Lower lobe of right lung (tissue), 2 donors: ENCODE measurements around the gene LMO1. TPM values are rescaled to one million over a fixed set of nuclear protein-coding genes. Genes with fewer than 3 reads are reported as not detected.

Source experiments
- ATAC-seq, 2 donors: fragments of 200-7000 bp; cut with Tn5 transposase; one replicate each; pipeline ENCODE4 v1.9.1; 2020 to 2022; ENCODE audit warnings: mild to moderate bottlenecking in 2 of 2, moderate library complexity in 2 of 2
- DNase-seq: peaks from one replicate; pipeline ENCODE4 v3.0.0-alpha.2; 2020
- H3K27ac ChIP-seq: fragments of 200-600 bp; one replicate; pipeline ENCODE4 v1.8.0; 2022
- H3K27me3 ChIP-seq: fragments of 200-600 bp; one replicate; pipeline ENCODE4 v1.8.0; 2022; ENCODE audit warnings: low read depth
- H3K36me3 ChIP-seq: fragments of 200-600 bp; one replicate; pipeline ENCODE4 v1.8.0; 2022; ENCODE audit warnings: mild to moderate bottlenecking
- H3K4me1 ChIP-seq: fragments of 200-600 bp; one replicate; pipeline ENCODE4 v1.8.0; 2022
- H3K4me3 ChIP-seq: fragments of 200-600 bp; one replicate; pipeline ENCODE4 v1.8.0; 2022; ENCODE audit warnings: mild to moderate bottlenecking
- H3K9me3 ChIP-seq: fragments of 200-600 bp; one replicate; pipeline ENCODE4 v1.8.0; 2022
- CTCF ChIP-seq: fragments of 200-600 bp; IDR thresholded peaks from one replicate; pipeline ENCODE4 v1.8.0; 2022; ENCODE audit warnings: antibody characterized with exemption, mild to moderate bottlenecking
- intact Hi-C: fragments of 100-400 bp; cut with DNase I; formaldehyde crosslinking; loops from one replicate; pipeline ENCODE4 v1.11.0; 2022
- total RNA-seq: library from RNA; stranded (reverse); fragmentation: NEBNext Ultra II Directional; extraction: Animal tissue kit (Norgen Biotek cat#: 25700); gene quantifications from one replicate; pipeline ENCODE4 v1.2.1, GENCODE V29; 2021
- donor health status: DM: no; HTN: yes; CAD: no; lungs with severe emphysema.

Gene LMO1
- total RNA-seq, 1 donor from 2014 or later = not detected

DNA sequence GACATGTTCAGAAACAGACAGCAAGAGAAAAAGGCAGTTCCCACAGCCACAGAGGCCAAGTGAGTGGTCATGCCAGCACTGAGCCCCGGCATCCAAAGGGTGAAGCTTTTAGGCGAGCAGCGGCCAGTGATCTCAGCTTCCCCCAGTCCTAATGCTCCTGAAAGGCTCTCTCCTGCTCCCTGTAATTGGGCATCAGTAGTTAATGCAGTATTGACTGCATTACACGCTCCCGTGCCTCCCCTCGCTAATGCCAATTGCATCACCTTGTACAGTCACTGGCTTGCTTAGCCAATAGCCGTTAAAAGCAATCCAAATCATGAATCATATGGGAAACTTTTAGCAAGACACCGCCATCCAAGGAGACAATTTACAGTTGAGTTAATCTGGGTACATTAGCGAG is 4.9 kb downstream of the LMO1 start:
- H3K9me3 ChIP-seq = no peaks in the 10 kb centered on the region
- peaks cover 41% of the 10 kb centered on the region for H3K27me3 ChIP-seq
- intact Hi-C loops = no loop called here
- ATAC-seq (no peak), DNase-seq (peak; percentile 13)
- no peak for TF ChIP-seq CTCF
- no peak overlapping the region for H3K27ac ChIP-seq
- no peaks in the 10 kb centered on the region for H3K36me3 ChIP-seq
- no peak overlapping the region for H3K4me3 ChIP-seq
- peaks cover 16% of the 10 kb centered on the region for H3K4me1 ChIP-seq

- peak; percentile 41 for DNase-seq
- TF ChIP-seq CTCF = no peak
- intact Hi-C loops = no loop called here
These were observed 5.4 kb downstream of the LMO1 start for GRCh38 chr11:8258289-8258688.

DNA sequence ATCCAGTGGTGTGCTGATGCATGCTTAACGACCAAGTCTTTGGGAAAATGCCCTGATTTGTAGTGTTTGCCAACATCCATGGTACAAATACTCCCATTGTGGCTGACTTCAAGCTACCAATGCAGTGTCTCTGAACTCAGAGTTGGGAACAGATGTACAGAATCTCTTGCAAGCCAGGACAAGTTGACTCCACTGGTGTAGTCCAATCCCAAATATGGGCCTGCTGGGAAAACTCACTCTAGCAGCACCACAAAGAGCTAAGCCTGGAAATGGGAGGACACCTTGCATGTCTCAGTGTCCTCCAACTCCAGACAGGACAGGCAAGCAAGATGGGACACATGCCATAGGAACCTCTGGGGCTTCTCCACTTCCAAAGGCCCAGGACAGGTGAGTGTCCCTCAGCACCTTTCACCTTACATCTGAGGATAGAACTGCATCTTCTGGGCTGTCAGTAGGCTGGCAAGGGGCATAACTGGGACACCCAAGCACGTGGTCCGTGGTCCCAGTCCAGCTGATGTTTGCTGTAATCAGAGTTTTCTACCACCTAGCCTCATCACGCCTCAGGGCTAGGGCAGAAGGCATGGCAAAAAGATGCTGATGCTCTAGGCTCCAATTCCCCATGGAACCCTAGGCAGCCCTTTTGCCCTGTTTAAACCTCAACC is 6.5 kb downstream of the LMO1 start:
- intact Hi-C loops = no loop called here
- no peak for TF ChIP-seq CTCF
- DNase-seq (peak; percentile 10), ATAC-seq (no peak)
- Histone ChIP-seq H3K36me3 (no peaks in the 10 kb centered on the region), H3K9me3 (no peaks in the 10 kb centered on the region), H3K4me1 (peaks cover under 1% of the 10 kb centered on the region), H3K27me3 (peaks cover 27% of the 10 kb centered on the region), H3K27ac (no peak overlapping the region), H3K4me3 (no peak overlapping the region)

More at GRCh38 chr11:8258289-8258688, 5.4 kb downstream of the LMO1 start:
- peaks cover 11% of the 10 kb centered on the region for H3K4me1 ChIP-seq
- H3K9me3 ChIP-seq = no peaks in the 10 kb centered on the region
- H3K27me3 ChIP-seq = peaks cover 38% of the 10 kb centered on the region
- no peaks in the 10 kb centered on the region for H3K36me3 ChIP-seq
- no peak for ATAC-seq
- no peak overlapping the region for H3K27ac ChIP-seq
- H3K4me3 ChIP-seq = no peak overlapping the region

- H3K4me3 ChIP-seq = no peak overlapping the region
- H3K27ac ChIP-seq = no peak overlapping the region
- intact Hi-C loops = no loop called here
- no peaks in the 10 kb centered on the region for H3K4me1 ChIP-seq
- H3K9me3 ChIP-seq = no peaks in the 10 kb centered on the region
- peaks cover 20% of the 10 kb centered on the region for H3K27me3 ChIP-seq
- ATAC-seq (no peak), DNase-seq (peak; percentile 14)
- no peaks in the 10 kb centered on the region for H3K36me3 ChIP-seq
- no peak for TF ChIP-seq CTCF
These were observed 7.2 kb downstream of the LMO1 start for GRCh38 chr11:8256271-8257002.

- no peak for TF ChIP-seq CTCF
- Histone ChIP-seq H3K4me3 (no peak overlapping the region), H3K4me1 (no peaks in the 10 kb centered on the region), H3K9me3 (no peaks in the 10 kb centered on the region), H3K27me3 (no peaks in the 10 kb centered on the region), H3K36me3 (no peaks in the 10 kb centered on the region), H3K27ac (no peak overlapping the region)
- ATAC-seq (no peak), DNase-seq (peak; percentile 6)
- intact Hi-C loops = no loop called here
These were observed 10.1 kb downstream of the LMO1 start for GRCh38 chr11:8253566-8253965.
